ENCODE results near the gene KCMF1.

Gene KCMF1

GRCh38 chr2:85078536-85078935, 107.6 kb downstream of the KCMF1 start:
- DNase-seq (ENCODE audit: low read depth): no peak

GRCh38 chr2:85083092-85083491, 112.1 kb downstream of the KCMF1 start:
- no peak for DNase-seq (ENCODE audit: low read depth)

GRCh38 chr2:85085563-85085962, 114.6 kb downstream of the KCMF1 start:
- DNase-seq (ENCODE audit: low read depth): no peak

- no peak for DNase-seq (ENCODE audit: low read depth)
Observed at GRCh38 chr2:85087541-85087940, 116.6 kb downstream of the KCMF1 start.

GRCh38 chr2:85088921-85089320, 118.0 kb downstream of the KCMF1 start:
- DNase-seq (ENCODE audit: low read depth): no peak

GRCh38 chr2:85089585-85089984, 118.6 kb downstream of the KCMF1 start:
- no peak for DNase-seq (ENCODE audit: low read depth)

GRCh38 chr2:85091838-85092237, 120.9 kb downstream of the KCMF1 start:
- no peak for DNase-seq (ENCODE audit: low read depth)

- DNase-seq (ENCODE audit: low read depth): no peak
Observed at GRCh38 chr2:85095094-85095493, 124.1 kb downstream of the KCMF1 start.

GRCh38 chr2:85096616-85097015, 125.7 kb downstream of the KCMF1 start:
- DNase-seq (ENCODE audit: low read depth): no peak

GRCh38 chr2:85104228-85104627, 133.3 kb downstream of the KCMF1 start:
- no peak for DNase-seq (ENCODE audit: low read depth)

GRCh38 chr2:85106489-85107180, 135.7 kb downstream of the KCMF1 start:
- no peak for DNase-seq (ENCODE audit: low read depth)

Data from T-helper 22 cell (primary cell).